ENCODE results near the gene FAM13A.

DNA sequence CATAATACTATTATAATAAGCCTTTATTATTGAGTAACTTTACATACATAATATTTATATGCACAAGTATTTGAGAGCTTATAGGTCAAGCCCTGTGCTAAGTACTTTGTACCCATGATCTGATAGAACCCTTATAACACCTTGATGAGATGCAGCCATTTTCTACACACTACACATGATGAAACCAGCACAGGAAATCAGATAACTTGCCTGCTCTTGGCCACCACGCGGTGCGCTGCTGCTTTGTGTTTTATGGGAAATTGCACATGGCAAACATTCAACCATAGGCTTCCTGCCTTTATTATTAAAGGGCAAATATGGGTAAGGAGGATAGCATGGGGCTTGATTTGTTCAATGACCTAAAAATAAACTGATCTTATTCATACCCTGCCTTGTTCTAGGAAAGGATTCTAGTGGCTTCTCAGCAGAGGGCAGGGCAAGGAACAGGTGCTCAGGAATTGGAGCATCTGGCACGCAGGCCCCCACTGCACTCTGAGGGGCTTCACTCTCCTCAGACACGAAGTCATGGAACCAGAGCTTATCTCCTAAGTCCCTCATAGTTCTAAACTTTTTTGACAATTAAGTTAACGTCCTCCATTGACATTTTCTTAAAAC lies 327.7 kb downstream of the FAM13A start:
- TF ChIP-seq, protein P1, sequence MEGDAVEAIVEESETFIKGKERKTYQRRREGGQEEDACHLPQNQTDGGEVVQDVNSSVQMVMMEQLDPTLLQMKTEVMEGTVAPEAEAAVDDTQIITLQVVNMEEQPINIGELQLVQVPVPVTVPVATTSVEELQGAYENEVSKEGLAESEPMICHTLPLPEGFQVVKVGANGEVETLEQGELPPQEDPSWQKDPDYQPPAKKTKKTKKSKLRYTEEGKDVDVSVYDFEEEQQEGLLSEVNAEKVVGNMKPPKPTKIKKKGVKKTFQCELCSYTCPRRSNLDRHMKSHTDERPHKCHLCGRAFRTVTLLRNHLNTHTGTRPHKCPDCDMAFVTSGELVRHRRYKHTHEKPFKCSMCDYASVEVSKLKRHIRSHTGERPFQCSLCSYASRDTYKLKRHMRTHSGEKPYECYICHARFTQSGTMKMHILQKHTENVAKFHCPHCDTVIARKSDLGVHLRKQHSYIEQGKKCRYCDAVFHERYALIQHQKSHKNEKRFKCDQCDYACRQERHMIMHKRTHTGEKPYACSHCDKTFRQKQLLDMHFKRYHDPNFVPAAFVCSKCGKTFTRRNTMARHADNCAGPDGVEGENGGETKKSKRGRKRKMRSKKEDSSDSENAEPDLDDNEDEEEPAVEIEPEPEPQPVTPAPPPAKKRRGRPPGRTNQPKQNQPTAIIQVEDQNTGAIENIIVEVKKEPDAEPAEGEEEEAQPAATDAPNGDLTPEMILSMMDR (IDR thresholded peaks at IDR 0.05) = no peak
- no peak for TF ChIP-seq POLR2A (IDR thresholded peaks at IDR 0.05)
